ENCODE results near the gene ITPR2.
A peak's percentile ranks its signal among the peaks of the same experiment; 100 is the strongest.

Gene ITPR2

DNA sequence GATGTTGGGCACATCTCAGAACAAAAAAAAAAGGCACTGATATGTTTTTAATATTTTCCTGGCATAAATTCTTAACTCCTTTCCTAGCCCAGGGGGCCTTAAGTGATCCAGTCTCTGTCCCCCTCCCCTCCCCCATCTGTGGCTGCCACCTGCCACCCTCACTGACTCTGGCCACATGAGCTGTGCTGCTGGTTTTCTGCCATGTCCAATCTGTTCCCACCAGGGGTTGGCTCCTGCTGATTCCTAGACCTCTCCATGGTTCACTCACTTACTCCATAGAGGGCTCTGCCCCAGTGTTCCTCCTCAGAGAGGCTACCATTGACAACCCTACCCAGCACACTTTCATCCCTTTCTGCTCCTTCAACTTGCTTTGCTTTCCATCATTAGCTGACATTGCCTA, 474.3 kb downstream of the ITPR2 start:
- Mint-ChIP-seq H3K4me1 (no peaks in the 10 kb centered on the region), H3K27ac (no peak overlapping the region), H3K4me3 (no peak overlapping the region), H3K9me3 (no peaks in the 10 kb centered on the region), H3K36me3 (no peaks in the 10 kb centered on the region)
- DNase-seq (ENCODE audit: low spot score in 2 of 2): no peak
- no peak for ATAC-seq

GRCh38 chr12:26347300-26347699, 485.7 kb downstream of the ITPR2 start:
- H3K36me3 Mint-ChIP-seq: no peaks in the 10 kb centered on the region
- no peaks in the 10 kb centered on the region for H3K4me1 Mint-ChIP-seq
- H3K4me3 Mint-ChIP-seq: no peak overlapping the region
- H3K9me3 Mint-ChIP-seq: no peaks in the 10 kb centered on the region
- no peak for DNase-seq (ENCODE audit: low spot score in 2 of 2)
- no peak for ATAC-seq
- H3K27ac Mint-ChIP-seq: no peak overlapping the region

DNA sequence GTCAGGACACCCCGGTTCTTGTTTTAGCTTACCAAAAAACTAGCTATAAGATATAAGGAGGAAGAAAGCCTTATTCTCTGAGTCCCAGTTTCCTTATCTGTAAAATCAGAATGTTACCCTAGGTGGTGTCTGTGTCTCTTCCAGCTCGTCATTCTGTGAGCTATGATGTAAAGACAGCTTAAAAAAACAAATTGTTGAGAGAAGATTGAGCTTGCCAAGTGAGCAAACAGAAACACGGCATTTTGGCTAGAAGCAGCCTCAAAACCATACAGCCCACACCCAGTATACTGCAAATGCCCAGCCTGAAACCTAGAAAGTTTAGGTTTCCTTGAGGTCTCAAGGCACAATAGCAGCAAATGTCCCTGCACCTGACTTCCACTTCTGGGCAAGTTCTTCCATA, 486.3 kb downstream of the ITPR2 start:
- Mint-ChIP-seq H3K4me3 (no peak overlapping the region), H3K4me1 (no peaks in the 10 kb centered on the region), H3K36me3 (no peaks in the 10 kb centered on the region), H3K9me3 (no peaks in the 10 kb centered on the region), H3K27ac (no peak overlapping the region)
- no peak for DNase-seq (ENCODE audit: low spot score in 2 of 2)
- ATAC-seq: no peak

- DNase-seq (ENCODE audit: low spot score in 2 of 2) (no peak), ATAC-seq (peak; percentile 34)
- Mint-ChIP-seq H3K4me1 (no peaks in the 10 kb centered on the region), H3K4me3 (no peak overlapping the region), H3K9me3 (no peaks in the 10 kb centered on the region), H3K36me3 (no peaks in the 10 kb centered on the region), H3K27ac (no peak overlapping the region)
Measured at GRCh38 chr12:26345471-26346003, 487.5 kb downstream of the ITPR2 start.

DNA sequence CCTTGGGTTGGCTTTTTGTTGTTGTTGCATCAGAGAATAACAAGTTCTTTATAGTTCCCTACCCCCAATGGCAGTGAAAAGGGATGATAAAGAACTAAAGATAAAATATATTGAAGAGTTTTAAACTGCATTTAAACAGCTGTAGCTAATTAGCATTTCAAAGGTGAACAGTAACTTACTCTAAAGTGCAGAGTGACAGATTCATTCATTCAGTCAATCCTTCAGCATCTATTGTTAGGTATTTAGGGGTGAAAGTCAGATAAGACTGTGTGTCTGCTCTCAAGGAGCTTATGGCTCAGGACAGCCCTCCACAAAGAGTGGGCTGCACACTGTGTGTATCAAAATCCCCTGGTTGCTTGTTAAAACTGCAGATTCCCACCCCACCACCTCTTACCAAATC, 491.5 kb downstream of the ITPR2 start:
- Mint-ChIP-seq H3K9me3 (no peaks in the 10 kb centered on the region), H3K4me3 (no peak overlapping the region), H3K36me3 (peaks cover 17% of the 10 kb centered on the region), H3K4me1 (no peaks in the 10 kb centered on the region), H3K27ac (peak overlapping the region; percentile 10)
- DNase-seq (ENCODE audit: low spot score in 2 of 2) (no peak), ATAC-seq (no peak)

DNA sequence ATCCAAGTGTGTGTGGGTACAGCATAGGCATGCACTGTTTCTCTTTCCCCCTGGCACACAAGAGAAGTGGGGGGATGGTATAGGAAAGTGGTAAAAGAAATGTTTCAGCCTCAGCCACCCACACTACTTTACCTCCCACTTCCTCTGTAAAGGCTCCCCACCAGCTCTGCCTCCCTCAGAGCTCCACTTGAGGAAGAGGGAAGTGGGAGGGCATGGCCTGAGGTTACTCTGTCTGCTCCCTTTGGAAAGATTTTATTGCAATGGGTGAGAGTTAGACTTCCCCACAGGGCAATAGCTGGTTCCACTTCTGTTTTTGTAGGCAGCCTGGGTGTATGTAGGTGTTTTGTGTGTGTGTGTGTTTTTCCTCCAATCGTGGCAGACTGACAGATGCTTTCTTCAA, 492.3 kb downstream of the ITPR2 start:
- no peaks in the 10 kb centered on the region for H3K9me3 Mint-ChIP-seq
- H3K4me1 Mint-ChIP-seq: no peaks in the 10 kb centered on the region
- DNase-seq (ENCODE audit: low spot score in 2 of 2) (no peak), ATAC-seq (no peak)
- H3K36me3 Mint-ChIP-seq: peaks cover 17% of the 10 kb centered on the region
- H3K27ac Mint-ChIP-seq: no peak overlapping the region
- no peak overlapping the region for H3K4me3 Mint-ChIP-seq

GRCh38 chr12:26339976-26340375, 493.0 kb downstream of the ITPR2 start:
- Mint-ChIP-seq H3K36me3 (peaks cover 17% of the 10 kb centered on the region), H3K4me3 (no peak overlapping the region), H3K9me3 (no peaks in the 10 kb centered on the region), H3K27ac (no peak overlapping the region), H3K4me1 (no peaks in the 10 kb centered on the region)
- DNase-seq (ENCODE audit: low spot score in 2 of 2) (no peak), ATAC-seq (no peak)

- H3K4me3 Mint-ChIP-seq: no peak overlapping the region
- peaks cover 17% of the 10 kb centered on the region for H3K36me3 Mint-ChIP-seq
- H3K9me3 Mint-ChIP-seq: peaks cover 7% of the 10 kb centered on the region
- no peaks in the 10 kb centered on the region for H3K4me1 Mint-ChIP-seq
- no peak for ATAC-seq
- no peak for DNase-seq (ENCODE audit: low spot score in 2 of 2)
- H3K27ac Mint-ChIP-seq: no peak overlapping the region
Measured at GRCh38 chr12:26338586-26339572, 494.1 kb downstream of the ITPR2 start.

GRCh38 chr12:26335651-26336050, 497.3 kb downstream of the ITPR2 start:
- no peak overlapping the region for H3K4me3 Mint-ChIP-seq
- H3K27ac Mint-ChIP-seq: no peak overlapping the region
- no peaks in the 10 kb centered on the region for H3K4me1 Mint-ChIP-seq
- ATAC-seq (no peak), DNase-seq (ENCODE audit: low spot score in 2 of 2) (no peak)
- H3K36me3 Mint-ChIP-seq: peaks cover 17% of the 10 kb centered on the region
- H3K9me3 Mint-ChIP-seq: peaks cover 13% of the 10 kb centered on the region

- H3K27ac Mint-ChIP-seq: no peak overlapping the region
- no peak for DNase-seq (ENCODE audit: low spot score in 2 of 2)
- no peak for ATAC-seq
- H3K9me3 Mint-ChIP-seq: peaks cover 13% of the 10 kb centered on the region
- H3K36me3 Mint-ChIP-seq: peaks cover 11% of the 10 kb centered on the region
- H3K4me3 Mint-ChIP-seq: no peak overlapping the region
- H3K4me1 Mint-ChIP-seq: no peaks in the 10 kb centered on the region
Measured at GRCh38 chr12:26334621-26335124, 498.3 kb downstream of the ITPR2 start.

DNA sequence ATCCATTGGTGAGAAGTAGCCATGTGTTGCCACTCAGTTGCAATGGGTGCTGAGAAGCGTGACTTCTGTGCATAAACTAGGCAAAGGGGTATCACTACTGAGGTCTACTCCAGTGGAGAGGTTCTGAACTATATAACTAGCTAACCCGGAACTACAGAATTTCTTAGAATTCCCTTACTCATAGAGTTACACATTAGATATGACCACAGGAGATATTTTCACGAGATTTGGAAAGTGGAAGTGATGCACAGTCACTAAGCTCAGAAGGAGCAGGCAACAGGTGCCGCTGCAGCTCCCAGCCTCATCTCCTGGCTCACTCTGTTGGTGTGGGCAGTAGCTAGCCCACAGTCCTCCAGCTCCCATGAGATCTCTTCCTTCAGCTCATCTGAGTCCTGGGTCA, 501.0 kb downstream of the ITPR2 start:
- no peak overlapping the region for H3K27ac Mint-ChIP-seq
- H3K9me3 Mint-ChIP-seq: peaks cover 18% of the 10 kb centered on the region
- no peaks in the 10 kb centered on the region for H3K4me1 Mint-ChIP-seq

DNA sequence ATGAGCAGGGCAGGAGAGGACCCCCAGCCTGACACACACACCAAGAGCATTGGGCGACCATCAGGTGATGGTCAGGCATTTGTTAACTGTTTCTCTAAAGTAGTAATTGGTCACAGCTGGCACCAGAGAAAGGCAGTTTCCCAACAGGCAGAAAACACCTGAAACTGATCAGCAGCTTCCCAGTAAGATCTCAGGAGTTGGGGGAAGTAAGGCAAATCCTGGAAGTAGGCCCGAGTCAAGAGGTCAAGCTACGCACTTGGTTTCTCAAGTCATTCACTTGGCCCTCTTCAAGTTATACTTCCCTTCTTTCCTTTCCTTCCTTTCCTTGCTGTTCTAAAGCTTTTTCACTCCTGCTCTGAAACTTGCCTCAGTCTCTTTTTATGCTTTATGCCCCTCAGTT, 501.9 kb downstream of the ITPR2 start:
- no peaks in the 10 kb centered on the region for H3K36me3 Mint-ChIP-seq
- no peak for DNase-seq (ENCODE audit: low spot score in 2 of 2)
- H3K4me1 Mint-ChIP-seq: no peaks in the 10 kb centered on the region
- peaks cover 18% of the 10 kb centered on the region for H3K9me3 Mint-ChIP-seq
- ATAC-seq: no peak
- H3K4me3 Mint-ChIP-seq: no peak overlapping the region
- no peak overlapping the region for H3K27ac Mint-ChIP-seq

More for the DNA sequence above, 501.0 kb downstream of the ITPR2 start:
- Mint-ChIP-seq H3K36me3 (no peaks in the 10 kb centered on the region), H3K4me3 (no peak overlapping the region)
- DNase-seq (ENCODE audit: low spot score in 2 of 2) (no peak), ATAC-seq (peak; percentile 36)

- no peaks in the 10 kb centered on the region for H3K4me1 Mint-ChIP-seq
- DNase-seq (ENCODE audit: low spot score in 2 of 2): no peak
- H3K9me3 Mint-ChIP-seq: peaks cover 10% of the 10 kb centered on the region
- H3K27ac Mint-ChIP-seq: no peak overlapping the region
- ATAC-seq: no peak
- H3K4me3 Mint-ChIP-seq: no peak overlapping the region
- H3K36me3 Mint-ChIP-seq: no peaks in the 10 kb centered on the region
Measured at GRCh38 chr12:26327975-26328644, 504.9 kb downstream of the ITPR2 start.

DNA sequence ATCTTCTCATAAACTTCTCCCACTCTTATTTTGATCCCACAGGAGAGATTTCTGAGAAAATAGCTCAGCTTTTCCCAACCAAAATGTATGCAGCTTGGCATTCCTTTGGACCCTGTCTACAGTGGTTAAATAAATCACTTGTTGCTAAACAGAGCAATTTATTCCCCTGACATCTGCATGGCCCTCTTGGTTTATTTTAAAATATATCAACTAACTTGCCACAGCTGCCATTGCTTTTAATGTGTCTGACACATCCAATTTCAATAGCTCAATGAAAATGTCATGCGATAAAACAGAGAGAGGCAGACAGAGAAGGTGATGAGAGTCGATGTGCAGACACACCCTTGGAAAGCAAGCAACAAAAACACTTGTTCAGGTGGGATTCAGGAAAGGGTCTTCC, 509.3 kb downstream of the ITPR2 start:
- H3K4me3 Mint-ChIP-seq: no peak overlapping the region
- no peaks in the 10 kb centered on the region for H3K36me3 Mint-ChIP-seq
- no peak for ATAC-seq
- peaks cover 2% of the 10 kb centered on the region for H3K9me3 Mint-ChIP-seq
- H3K27ac Mint-ChIP-seq: no peak overlapping the region
- no peak for DNase-seq (ENCODE audit: low spot score in 2 of 2)
- no peaks in the 10 kb centered on the region for H3K4me1 Mint-ChIP-seq

- Mint-ChIP-seq H3K9me3 (peaks cover 8% of the 10 kb centered on the region), H3K36me3 (peaks cover 5% of the 10 kb centered on the region), H3K4me1 (peaks cover 9% of the 10 kb centered on the region), H3K4me3 (no peak overlapping the region), H3K27ac (no peak overlapping the region)
- DNase-seq (ENCODE audit: low spot score in 2 of 2): no peak
- ATAC-seq: no peak
Measured at GRCh38 chr12:26319511-26319910, 513.5 kb downstream of the ITPR2 start.

Data from stimulated activated effector memory CD8-positive, alpha-beta T cell treated with anti-CD3 and anti-CD28 coated beads, Interleukin-12 subunit alpha, Interleukin-12 subunit beta, amount 100 ng/mL, for 72 hours (primary cell).